ENCODE results near the gene ELOA.
"Not testable (repeated sequence)": the region's sequence is repeated elsewhere in the genome, so short reads cannot be mapped to it uniquely, and the experiment has no call there.

ELOA gene

GRCh38 chr1:23790696-23791515 lies 47.6 kb downstream of the ELOA start, which contains the start of gene LYPLA2:
Gene LYPLA2, plus strand, starts transcription at chr1:23791145. Its CDS starts 1,538 bp downstream, at chr1:23792683.
- DNase-seq = peak; percentile 94

GRCh38 chr1:23791516-23792047 lies 48.3 kb downstream of the ELOA start:
- peak; percentile 40 for DNase-seq

- no peak for DNase-seq
These were observed 49.1 kb downstream of the ELOA start for GRCh38 chr1:23792151-23792945.

GRCh38 chr1:23793018-23793781 lies 49.9 kb downstream of the ELOA start:
- DNase-seq = peak; percentile 53

GRCh38 chr1:23793861-23794731 lies 50.8 kb downstream of the ELOA start:
- DNase-seq = no peak

- DNase-seq = not testable (repeated sequence)
These were observed 51.5 kb downstream of the ELOA start for GRCh38 chr1:23794732-23795182.

- DNase-seq = no peak
These were observed 52.6 kb downstream of the ELOA start for GRCh38 chr1:23795676-23796465.

- DNase-seq = no peak
These were observed 53.4 kb downstream of the ELOA start for GRCh38 chr1:23796466-23797271.

- DNase-seq = no peak
These were observed 54.5 kb downstream of the ELOA start for GRCh38 chr1:23797478-23798448.

- DNase-seq = peak; percentile 32
These were observed 55.4 kb downstream of the ELOA start for GRCh38 chr1:23798662-23799142.

GRCh38 chr1:23799255-23799569 lies 55.9 kb downstream of the ELOA start:
- no peak for DNase-seq

- peak; percentile 50 for DNase-seq
These were observed 56.5 kb downstream of the ELOA start for GRCh38 chr1:23799570-23800399.

- peak; percentile 97 for DNase-seq
These were observed 57.4 kb downstream of the ELOA start, which contains the start of gene GALE for GRCh38 chr1:23800400-23801337. Gene GALE, minus strand, starts transcription at chr1:23800754. Its CDS starts 1,747 bp downstream, at chr1:23799007.

GRCh38 chr1:23801338-23801748 lies 58.1 kb downstream of the ELOA start:
- no peak for DNase-seq

GRCh38 chr1:23801876-23802275 lies 58.6 kb downstream of the ELOA start:
- no peak for DNase-seq

GRCh38 chr1:23802809-23803342 lies 59.6 kb downstream of the ELOA start:
- DNase-seq = not testable (repeated sequence)

Data from activated CD4-positive, alpha-beta T cell treated with anti-CD3 and anti-CD28 coated beads for 48 hours (primary cell).